ENCODE data around the gene TMEM168. TPM values are rescaled to one million over a fixed set of nuclear protein-coding genes. Genes with fewer than 3 reads are reported as not detected.

The TMEM168 gene
- total RNA-seq, 1 experiment from 2014 or later = 13.9 TPM

- H3K4ac ChIP-seq (ENCODE audit: low read depth, low read length) = no peak overlapping the region
- no CpG with 5 or more reads among the region's 4 CpGs for WGBS (ENCODE audit: extremely low coverage, insufficient read length, low lambda C conversion rate)
Measured at GRCh38 chr7:112715525-112715924, 74.7 kb downstream of the TMEM168 start.

More at GRCh38 chr7:112715525-112715924, 74.7 kb downstream of the TMEM168 start:
- Histone ChIP-seq H2AK5ac (ENCODE audit: insufficient read length, low read length) (no peak overlapping the region), H4K91ac (ENCODE audit: insufficient read length, low read depth, low read length) (no peak overlapping the region), H3K23ac (ENCODE audit: insufficient read length, low read depth, low read length) (no peak overlapping the region), H3T11ph (ENCODE audit: low read length) (no peak overlapping the region), H3K9me3 (ENCODE audit: control insufficient read depth, low read depth, low read length) (no peaks in the 10 kb centered on the region), H3K4me1 (ENCODE audit: insufficient read depth, low read length) (no peaks in the 10 kb centered on the region), H3K27ac (ENCODE audit: insufficient read length, low read depth, low read length) (no peak overlapping the region), H3K79me2 (ENCODE audit: insufficient read depth, low read length) (no peaks in the 10 kb centered on the region), H3K14ac (ENCODE audit: insufficient read depth, low read length) (no peak overlapping the region), H3K23me2 (ENCODE audit: insufficient read length, low read depth, low read length, poor library complexity, severe bottlenecking) (no peaks in the 10 kb centered on the region), H4K8ac (replicated peaks; ENCODE audit: insufficient read length, low read depth, low read length) (no peak overlapping the region), H3K79me1 (ENCODE audit: insufficient read depth, low read depth, low read length, poor library complexity, severe bottlenecking) (no peaks in the 10 kb centered on the region), H3K18ac (ENCODE audit: insufficient read length, low read depth, low read length) (no peak overlapping the region), H4K20me1 (ENCODE audit: control insufficient read depth, insufficient read depth, insufficient read length) (no peaks in the 10 kb centered on the region), H2BK120ac (ENCODE audit: low read depth, low read length, poor library complexity, severe bottlenecking) (no peak overlapping the region), H3K56ac (ENCODE audit: insufficient read length, low read depth, low read length) (no peak overlapping the region), H2BK12ac (ENCODE audit: insufficient read length, low read depth, low read length) (no peak overlapping the region), H2BK5ac (ENCODE audit: insufficient read length, low read length) (no peak overlapping the region), H2AFZ (ENCODE audit: low read length) (no peak overlapping the region), H3K9ac (ENCODE audit: extremely low read depth, insufficient read length, low read length) (no peak overlapping the region), H4K5ac (ENCODE audit: insufficient read length, low read depth, low read length) (no peak overlapping the region), H3K27me3 (ENCODE audit: insufficient read depth, low read length) (no peaks in the 10 kb centered on the region), H2BK15ac (ENCODE audit: low read depth, low read length) (no peak overlapping the region), H3K4me2 (ENCODE audit: insufficient read depth, insufficient read length, low read length) (no peak overlapping the region), H2BK20ac (ENCODE audit: low read depth, low read length, poor library complexity, severe bottlenecking) (no peak overlapping the region)
- Mint-ChIP-seq H3K27ac (no peak overlapping the region), H3K36me3 (ENCODE audit: insufficient read depth in 1 of 3, low read depth in 3 of 3) (no peaks in the 10 kb centered on the region), H3K4me3 (no peak overlapping the region), H3K4me1 (no peaks in the 10 kb centered on the region), H3K27me3 (ENCODE audit: low read depth) (no peaks in the 10 kb centered on the region), H3K9me3 (peaks cover 0 to 2% of the 10 kb centered on the region in 2 experiments; a peak in 1 of 5 replicates)
- TF ChIP-seq, protein P1, sequence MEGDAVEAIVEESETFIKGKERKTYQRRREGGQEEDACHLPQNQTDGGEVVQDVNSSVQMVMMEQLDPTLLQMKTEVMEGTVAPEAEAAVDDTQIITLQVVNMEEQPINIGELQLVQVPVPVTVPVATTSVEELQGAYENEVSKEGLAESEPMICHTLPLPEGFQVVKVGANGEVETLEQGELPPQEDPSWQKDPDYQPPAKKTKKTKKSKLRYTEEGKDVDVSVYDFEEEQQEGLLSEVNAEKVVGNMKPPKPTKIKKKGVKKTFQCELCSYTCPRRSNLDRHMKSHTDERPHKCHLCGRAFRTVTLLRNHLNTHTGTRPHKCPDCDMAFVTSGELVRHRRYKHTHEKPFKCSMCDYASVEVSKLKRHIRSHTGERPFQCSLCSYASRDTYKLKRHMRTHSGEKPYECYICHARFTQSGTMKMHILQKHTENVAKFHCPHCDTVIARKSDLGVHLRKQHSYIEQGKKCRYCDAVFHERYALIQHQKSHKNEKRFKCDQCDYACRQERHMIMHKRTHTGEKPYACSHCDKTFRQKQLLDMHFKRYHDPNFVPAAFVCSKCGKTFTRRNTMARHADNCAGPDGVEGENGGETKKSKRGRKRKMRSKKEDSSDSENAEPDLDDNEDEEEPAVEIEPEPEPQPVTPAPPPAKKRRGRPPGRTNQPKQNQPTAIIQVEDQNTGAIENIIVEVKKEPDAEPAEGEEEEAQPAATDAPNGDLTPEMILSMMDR (conservative IDR thresholded peaks at IDR 0.05) = no peak
- DNase-seq = no peak
